SH-SY5Y (cell line): ENCODE results near the gene SDC3.

Source experiments
- GATA2 ChIP-seq: IDR thresholded peaks from 2 replicates; pipeline ENCODE4 v1.6.1; 2011; ENCODE audit warnings: mild to moderate bottlenecking, low read depth, low read length
- GATA3 ChIP-seq: IDR thresholded peaks from 2 replicates; pipeline ENCODE4 v1.6.1; 2011; ENCODE audit warnings: low read depth, mild to moderate bottlenecking, low read length, moderate library complexity

GRCh38 chr1:30915491-30916230, 7.1 kb upstream of the SDC3 start:
- TF ChIP-seq GATA2 (no peak), GATA3 (no peak)
